SIG-M5 treated with dmso at 0.1 percent for 504 hours (cell line): ENCODE results near the gene TSGA10IP.

Experiments
- DNase-seq: peaks from one replicate; lab custom pipeline; 2025; ENCODE audit not compliant: unreplicated experiment; lab: John Stamatoyannopoulos, UW

The TSGA10IP gene

GRCh38 chr11:65917434-65918210 lies 27.7 kb upstream of the TSGA10IP start:
- no peak for DNase-seq

GRCh38 chr11:65918211-65919140 lies 26.8 kb upstream of the TSGA10IP start, which contains the start of gene C11orf68:
Gene C11orf68, minus strand, starts transcription at chr11:65919062. Its CDS starts 31 bp downstream, at chr11:65919031.
- no peak for DNase-seq

GRCh38 chr11:65919141-65919572 lies 26.1 kb upstream of the TSGA10IP start, which contains the start of gene DRAP1:
Gene DRAP1, plus strand, starts transcription at chr11:65919426. Its CDS starts 76 bp downstream, at chr11:65919502.
- peak; percentile 96 for DNase-seq

GRCh38 chr11:65919573-65920371 lies 25.5 kb upstream of the TSGA10IP start:
- peak; percentile 15 for DNase-seq

- no peak for DNase-seq
Observed at GRCh38 chr11:65920372-65920802, 24.9 kb upstream of the TSGA10IP start.

GRCh38 chr11:65921033-65921555 lies 24.2 kb upstream of the TSGA10IP start:
- DNase-seq, result no peak

GRCh38 chr11:65921876-65922275 lies 23.4 kb upstream of the TSGA10IP start:
- DNase-seq, result no peak

GRCh38 chr11:65922565-65922964 lies 22.7 kb upstream of the TSGA10IP start:
- no peak for DNase-seq

GRCh38 chr11:65925397-65925796 lies 19.9 kb upstream of the TSGA10IP start:
- no peak for DNase-seq

GRCh38 chr11:65927904-65928397 lies 17.3 kb upstream of the TSGA10IP start:
- peak; percentile 83 for DNase-seq

- DNase-seq, result no peak
Observed at GRCh38 chr11:65928667-65929066, 16.6 kb upstream of the TSGA10IP start.

GRCh38 chr11:65931773-65932557 lies 13.3 kb upstream of the TSGA10IP start:
- no peak for DNase-seq

- peak; percentile 10 for DNase-seq
Observed at GRCh38 chr11:65932558-65932919, 12.7 kb upstream of the TSGA10IP start.

GRCh38 chr11:65934014-65934413 lies 11.3 kb upstream of the TSGA10IP start:
- no peak for DNase-seq

- no peak for DNase-seq
Observed at GRCh38 chr11:65937766-65938165, 7.5 kb upstream of the TSGA10IP start.

GRCh38 chr11:65941720-65942310 lies 3.5 kb upstream of the TSGA10IP start:
- DNase-seq, result no peak

- DNase-seq, result no peak
Observed at GRCh38 chr11:65942531-65942930, 2.7 kb upstream of the TSGA10IP start.

- no peak for DNase-seq
Observed at GRCh38 chr11:65944191-65944590, 1.1 kb upstream of the TSGA10IP start.

GRCh38 chr11:65944767-65945166 lies 513 bp upstream of the TSGA10IP start:
- DNase-seq, result no peak
